HepG2 (cell line): ENCODE results near the gene CRABP1. TPM values are rescaled to one million over a fixed set of nuclear protein-coding genes. Genes with fewer than 3 reads are reported as not detected.

ENCODE experiments used
- ATAC-seq: fragments of 200-7000 bp; cut with Tn5 transposase; 3 replicates; pipeline ENCODE4 v1.9.1; 2020; ENCODE audit warnings: mild to moderate bottlenecking, moderate library complexity
- BruUV-seq: library from RNA; stranded (reverse); fragments of 400-500 nt; replicated peaks from 2 replicates; lab custom pipeline; 2021; lab: Mats Ljungman, UMichigan
- CTCF ChIA-PET: fragments of 300-600 bp; formaldehyde crosslinking; extraction: SDS; loops from one replicate; lab custom pipeline; 2021; ENCODE audit warnings: low total read pairs, inconsistent platforms, low intra/inter-chr PET ratio; lab: Yijun Ruan, JAX
- POLR2A ChIA-PET: fragments of 350-600 bp; sonication (Branson Sonifier 250); formaldehyde crosslinking; loops from one replicate; lab custom pipeline; 2020; ENCODE audit warnings: antibody characterized with exemption, inconsistent platforms; lab: Yijun Ruan, JAX
- DNase-seq: peaks from one replicate; pipeline ENCODE4 v3.0.0-alpha.2; 2015; ENCODE audit warnings: low spot score
- FAIRE-seq: peaks from 3 replicates; lab custom pipeline; 2011; peaks lifted over from hg19 to GRCh38; lab: Jason Lieb, UNC
- H2AFZ ChIP-seq: one replicate; pipeline ENCODE4 v1.6.1; 2011; ENCODE audit warnings: low read length, inconsistent platforms
- H3K27ac ChIP-seq: fragments of 300-600 bp; 3 replicates; pipeline ENCODE4 v1.8.0; 2011; ENCODE audit warnings: mixed run types, mild to moderate bottlenecking, mixed read lengths, low read length, inconsistent platforms; ENCODE audit not compliant: insufficient read depth; ENCODE audit errors: extremely low read length
- H3K27me3 ChIP-seq, 2 experiments: fragments of 200-600 bp in 1 of 2; 2 replicates in 1 of 2; 3 replicates in 1 of 2; pipeline versions ENCODE4 v1.6.0 to v1.8.0; 2011; ENCODE audit warnings: low read length in 2 of 2, mild to moderate bottlenecking in 2 of 2, moderate library complexity in 2 of 2, inconsistent platforms in 1 of 2; ENCODE audit not compliant: insufficient read depth in 2 of 2, control insufficient read depth in 1 of 2
- H3K36me3 ChIP-seq, 2 experiments: fragments of 200-600 bp in 1 of 2; replicated peaks in 1 of 2; 2 replicates in 1 of 2; 3 replicates in 1 of 2; pipeline versions ENCODE4 v1.5.1 to v1.8.0; 2011; ENCODE audit warnings: low read length in 2 of 2, inconsistent platforms in 1 of 2; ENCODE audit not compliant: insufficient read depth in 2 of 2, control insufficient read depth in 1 of 2
- H3K4me1 ChIP-seq: 2 replicates; pipeline ENCODE4 v1.5.1; 2012; ENCODE audit warnings: low read length, inconsistent platforms; ENCODE audit not compliant: insufficient read depth
- H3K4me2 ChIP-seq: 2 replicates; pipeline ENCODE4 v1.6.0; 2011; ENCODE audit warnings: low read depth, low read length, inconsistent platforms
- H3K4me3 ChIP-seq, 3 experiments: fragments of 200-600 bp in 1 of 3; sonication (generic), shearing (Covaris generic) in 1 of 3; replicated peaks in 1 of 3; 2 replicates each; pipeline ENCODE4 v1.5.1; 2011 to 2016; ENCODE audit warnings: low read length in 3 of 3, inconsistent platforms in 2 of 3, low read depth in 2 of 3, mild to moderate bottlenecking in 2 of 3, control low read depth in 1 of 3, mixed read lengths in 1 of 3; ENCODE audit not compliant: insufficient read depth in 1 of 3
- H3K79me2 ChIP-seq: one replicate; pipeline ENCODE4 v1.6.1; 2011; ENCODE audit warnings: low read length, inconsistent platforms; ENCODE audit not compliant: insufficient read depth
- H3K9ac ChIP-seq: 2 replicates; pipeline ENCODE4 v1.6.0; 2011; ENCODE audit warnings: mild to moderate bottlenecking, low read depth, low read length, inconsistent platforms; ENCODE audit not compliant: insufficient read depth
- H3K9me3 ChIP-seq: 2 replicates; pipeline ENCODE4 v1.5.1; 2012; ENCODE audit warnings: mild to moderate bottlenecking, low read length
- H4K20me1 ChIP-seq: 2 replicates; pipeline ENCODE4 v1.6.0; 2011; ENCODE audit warnings: inconsistent platforms, mild to moderate bottlenecking, low read length, moderate library complexity; ENCODE audit not compliant: insufficient read depth
- CBFB ChIP-seq: sonication (generic); formaldehyde crosslinking; IDR thresholded peaks from 2 replicates; pipeline ENCODE4 v1.4.0; 2020; ENCODE audit warnings: missing genetic modification reagents
- FOXK1 ChIP-seq: sonication (generic); formaldehyde crosslinking; IDR thresholded peaks from 2 replicates; pipeline ENCODE4 v1.4.0; 2020; ENCODE audit warnings: low read depth, missing genetic modification reagents, borderline replicate concordance
- NFE2L1 ChIP-seq: sonication (generic); formaldehyde crosslinking; IDR thresholded peaks from 2 replicates; pipeline ENCODE4 v1.4.0; 2020; ENCODE audit warnings: missing genetic modification reagents, mild to moderate bottlenecking, borderline replicate concordance
- NFIB ChIP-seq: sonication (generic); formaldehyde crosslinking; IDR thresholded peaks from 2 replicates; pipeline ENCODE4 v1.9.0; 2021; ENCODE audit warnings: missing genetic modification reagents, mild to moderate bottlenecking, borderline replicate concordance
- SMARCC2 ChIP-seq: fragments of 450-650 bp; IDR thresholded peaks from 2 replicates; pipeline ENCODE4 v1.6.1; 2017; ENCODE audit warnings: antibody characterized with exemption, mild to moderate bottlenecking
- TFDP1 ChIP-seq: IDR thresholded peaks from 2 replicates; pipeline ENCODE4 v1.6.1; 2016; ENCODE audit warnings: missing compliant biosample characterization, missing genetic modification reagents, borderline replicate concordance
- ZBTB42 ChIP-seq: sonication (generic); formaldehyde crosslinking; IDR thresholded peaks from 2 replicates; pipeline ENCODE4 v1.5.0; 2020; ENCODE audit warnings: mild to moderate bottlenecking, missing genetic modification reagents
- ZIK1 ChIP-seq: sonication (generic); formaldehyde crosslinking; IDR thresholded peaks from 2 replicates; pipeline ENCODE4 v1.5.0; 2020; ENCODE audit warnings: mild to moderate bottlenecking, low read depth, missing genetic modification reagents, borderline replicate concordance
- ZNF407 ChIP-seq: sonication (generic); formaldehyde crosslinking; IDR thresholded peaks from one replicate; pipeline ENCODE4 v1.5.1; 2020; ENCODE audit warnings: mild to moderate bottlenecking, missing genetic modification reagents; ENCODE audit errors: not compliant biosample characterization
- WGBS: methylation state at CpG from one replicate; pipeline ENCODE4 v1.1.6; 2017; ENCODE audit warnings: low lambda C conversion rate; 5-methylcytosine and 5-hydroxymethylcytosine counted together
- in situ Hi-C: cut with HindIII; loops from 2 replicates; pipeline ENCODE4 v1.10.0; 2017; ENCODE audit warnings: low pct_unique_long_range_greater_than_20kb; ENCODE audit not compliant: extremely low pct_ligation_motif_present
- intact Hi-C: fragments of 100-400 bp; cut with micrococcal nuclease; formaldehyde crosslinking; loops from one replicate; pipeline ENCODE4 v1.10.0; 2022; ENCODE audit not compliant: unreplicated experiment
- polyA plus RNA-seq, 8 experiments: library from polyadenylated mRNA; depleted of rRNA in 3 of 8; stranded (reverse) in 7 of 8; unstranded in 1 of 8; fragments of >200 nt; fragmentation: Illumina TruSeq in 4 of 8; extraction: Trizol in 4 of 8; gene quantifications; 2 replicates each; pipeline versions ENCODE4 v1.2.1 to v1.2.3, GENCODE V29; 2011 to 2016; ENCODE audit warnings: low read depth in 4 of 8, missing spikeins in 1 of 8, mixed read lengths in 1 of 8; ENCODE audit not compliant: insufficient read depth in 1 of 8
- total RNA-seq, 5 experiments: library from RNA; depleted of rRNA; stranded (reverse); fragments of >200 nt; fragmentation: Illumina TruSeq; extraction: Trizol; gene quantifications; 2 replicates each; pipeline ENCODE4 v1.2.3, GENCODE V29; 2016; ENCODE audit warnings: low read depth in 1 of 5

CRABP1 gene
- total and polyA plus RNA-seq, 2 of the 13 experiments (the other 11 are each of a cell fraction or from before 2014, with no cell fraction given), result not detected

DNA sequence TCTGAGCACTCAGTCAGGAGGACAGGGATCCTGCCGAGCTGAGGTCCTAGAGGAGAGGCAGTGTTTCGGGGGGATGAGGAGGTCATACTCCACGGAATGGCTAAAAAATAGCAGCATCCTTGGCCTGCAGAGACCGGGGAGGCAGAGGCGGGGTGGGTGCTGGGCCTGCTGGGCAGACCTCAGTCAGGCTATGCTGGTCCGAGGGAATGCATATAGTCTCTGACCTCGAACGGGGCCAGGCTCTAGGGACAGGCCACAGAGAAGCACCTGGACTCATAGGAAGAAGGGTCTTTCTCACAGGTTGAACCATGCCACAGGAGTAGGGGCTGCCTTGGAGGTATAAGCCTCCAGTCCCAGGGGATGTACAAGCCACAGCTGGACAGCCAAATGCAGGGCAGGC is 26.8 kb upstream of the CRABP1 start:
- POLR2A ChIA-PET, result no interaction called here
- intact Hi-C loops (no loop called here), in situ Hi-C loops (loop anchor here (5.0 kb wide), 1 partner anchor 109 kb away; no protein-coding TSS in a partner anchor)
- 26% methylated on average over 5 of the region's 8 CpGs for WGBS
- no peaks in the 10 kb centered on the region for H3K79me2 ChIP-seq
- BruUV-seq, result no TSS peak
- DNase-seq (no peak), ATAC-seq (no peak), FAIRE-seq (no peak)
- peaks cover 2 to 35% of the 10 kb centered on the region in 2 experiments; a peak in 4 of 5 replicates for H3K27me3 ChIP-seq
- no peak overlapping the region for H3K9ac ChIP-seq
- H3K4me2 ChIP-seq, result no peak overlapping the region
- H3K4me3 ChIP-seq, result no peak overlapping the region
- no peak overlapping the region for H3K27ac ChIP-seq
- no peaks in the 10 kb centered on the region for H3K9me3 ChIP-seq
- H3K36me3 ChIP-seq, result no peaks in the 10 kb centered on the region
- peaks cover 5% of the 10 kb centered on the region; the same call in 1 of the 2 replicates for H3K4me1 ChIP-seq
- CTCF ChIA-PET, result no interaction called here
- H4K20me1 ChIP-seq, result no peaks in the 10 kb centered on the region
- H2AFZ ChIP-seq, result no peak overlapping the region
- no peak for TF ChIP-seq FOXK1 (CRISPR knock-in tag)
- TF ChIP-seq TFDP1 (CRISPR knock-in tag), result no peak
- TF ChIP-seq CBFB (CRISPR knock-in tag), result no peak
- no peak for TF ChIP-seq NFIB
- no peak for TF ChIP-seq ZBTB42 (CRISPR knock-in tag)
- no peak for TF ChIP-seq SMARCC2
- no peak for TF ChIP-seq ZIK1

GRCh38 chr15:78314181-78314581 is 26.0 kb upstream of the CRABP1 start:
- ChIA-PET CTCF (no interaction called here), POLR2A (interaction anchor here (0.6 kb wide), 1 partner anchor 123 kb away, joined by 4 read pairs; the partner anchor contains the start of gene IREB2)
- intact Hi-C loops, result no loop called here
- DNase-seq, result no peak
- WGBS, result 6% methylated on average over 5 of the region's 7 CpGs
- no peak overlapping the region for H3K4me2 ChIP-seq
- H3K4me3 ChIP-seq, result no peak overlapping the region
- no peaks in the 10 kb centered on the region for H4K20me1 ChIP-seq
- H3K36me3 ChIP-seq, result no peaks in the 10 kb centered on the region
- no peak overlapping the region for H3K9ac ChIP-seq
- in situ Hi-C loops, result loop anchor here (5.0 kb wide), 1 partner anchor 108 kb away; no protein-coding TSS in a partner anchor
- FAIRE-seq, result no peak
- no peak for ATAC-seq
- no peak overlapping the region for H3K27ac ChIP-seq
- no peak overlapping the region for H2AFZ ChIP-seq
- no peaks in the 10 kb centered on the region for H3K79me2 ChIP-seq
- BruUV-seq, result no TSS peak
- no peaks in the 10 kb centered on the region for H3K4me1 ChIP-seq
- no peaks in the 10 kb centered on the region for H3K9me3 ChIP-seq
- H3K27me3 ChIP-seq, result peaks cover 2 to 39% of the 10 kb centered on the region in 2 experiments; a peak in 4 of 5 replicates
- no peak for TF ChIP-seq NFE2L1
- no peak for TF ChIP-seq ZNF407 (CRISPR knock-in tag)
